ENCODE results near the gene ZNF784. TPM values are rescaled to one million over a fixed set of nuclear protein-coding genes. Genes with fewer than 3 reads are reported as not detected.

The ZNF784 gene
- total and polyA plus RNA-seq, 2 experiments from 2014 or later: 1.3 to 3.0 TPM

DNA sequence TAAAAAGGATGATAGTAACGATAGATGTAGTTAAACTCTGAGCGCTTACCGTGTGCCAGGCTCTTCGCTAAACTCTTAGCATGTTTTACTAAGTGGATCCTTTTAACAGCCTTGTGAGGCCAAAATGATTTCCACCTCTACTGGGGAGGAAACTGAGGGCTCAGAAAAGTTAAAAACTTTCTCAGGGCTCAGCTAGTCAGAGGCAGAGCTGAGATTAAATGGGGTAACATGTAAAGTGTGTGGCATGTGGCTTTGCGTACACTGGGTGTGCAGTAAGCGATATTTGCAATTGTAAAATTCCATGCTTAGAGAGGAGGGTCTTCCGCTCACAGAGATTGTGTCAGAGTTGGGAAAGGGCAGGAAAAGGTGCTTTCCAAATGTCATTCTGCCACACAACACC is 32.2 kb upstream of the ZNF784 start:
- in situ Hi-C loops (cut with MboI): loop anchor here (25.0 kb wide), 1 partner anchor 1194 kb away; the partner anchor contains the start of genes CDC42EP5 and LENG9
- Histone ChIP-seq H3K4me2 (ENCODE audit: unreplicated experiment) (peak overlapping the region; percentile 100), H3K9me2 (ENCODE audit: insufficient read depth) (no peaks in the 10 kb centered on the region), H4K20me1 (ENCODE audit: insufficient read depth) (peaks cover 37% of the 10 kb centered on the region; the same call in 1 of the 2 replicates), H3K27ac (peak overlapping the region; percentile 97), H3K9ac (peak overlapping the region; percentile 98), H3K79me2 (ENCODE audit: insufficient read depth) (peaks cover 66% of the 10 kb centered on the region), H3K4me1 (ENCODE audit: insufficient read depth) (peaks cover 24% of the 10 kb centered on the region), H3K9me3 (ENCODE audit: low read depth) (no peaks in the 10 kb centered on the region), H3F3A (ENCODE audit: insufficient read depth) (peaks cover 8% of the 10 kb centered on the region), H3K4me3 (peak overlapping the region; percentile 98), H3K27me3 (replicated peaks; ENCODE audit: insufficient read depth) (no peaks in the 10 kb centered on the region), H3K36me3 (ENCODE audit: low read depth) (peaks cover 6% of the 10 kb centered on the region; the same call in 1 of the 2 replicates), H2AFZ (no peak overlapping the region)
- WGBS, 2 experiments (ENCODE audit: low coverage in 1 of 2, low lambda C conversion rate in 2 of 2, missing lambda C conversion rate in 2 of 2): 29 to 33% methylated on average over 7 of the region's 7 CpGs
- TF ChIP-seq EZH2 (IDR thresholded peaks at IDR 0.05; ENCODE audit: insufficient read depth, poor library complexity, severe bottlenecking): no peak
- TF ChIP-seq EZH2phosphoT487 (IDR thresholded peaks at IDR 0.05; ENCODE audit: insufficient read depth, low read depth): no peak
- DNase-seq: no peak

GRCh38 chr19:55655648-55656040 is 31.3 kb upstream of the ZNF784 start:
- H3K9ac ChIP-seq: peak overlapping the region; percentile 98

GRCh38 chr19:55654868-55655647 is 30.7 kb upstream of the ZNF784 start, which contains the start of gene U2AF2:
Gene U2AF2 (plus strand): TSS chr19:55655035. CDS start chr19:55655105, 70 bp downstream.
- peaks cover 8% of the 10 kb centered on the region for H3F3A ChIP-seq (ENCODE audit: insufficient read depth)
- H4K20me1 ChIP-seq (ENCODE audit: insufficient read depth): peaks cover 37% of the 10 kb centered on the region; the same call in 1 of the 2 replicates
- WGBS, 2 experiments (ENCODE audit: low coverage in 1 of 2, low lambda C conversion rate in 2 of 2, missing lambda C conversion rate in 2 of 2): 1 to 2% methylated on average over 58 to 61 of the region's 95 CpGs
- H3K36me3 ChIP-seq (ENCODE audit: low read depth): no peaks in the 10 kb centered on the region
- DNase-seq: peak; percentile 95
- no peak for TF ChIP-seq EZH2 (IDR thresholded peaks at IDR 0.05; ENCODE audit: insufficient read depth, poor library complexity, severe bottlenecking)
- TF ChIP-seq EZH2phosphoT487 (IDR thresholded peaks at IDR 0.05; ENCODE audit: insufficient read depth, low read depth): no peak
- H3K79me2 ChIP-seq (ENCODE audit: insufficient read depth): peaks cover 51% of the 10 kb centered on the region
- no peaks in the 10 kb centered on the region for H3K9me3 ChIP-seq (ENCODE audit: low read depth)
- peak within 1 kb of the TSS; percentile 98 for H3K4me3 ChIP-seq
- peak within 1 kb of the TSS; percentile 100 for H3K4me2 ChIP-seq (ENCODE audit: unreplicated experiment)
- H3K9me2 ChIP-seq (ENCODE audit: insufficient read depth): no peaks in the 10 kb centered on the region
- H3K9ac ChIP-seq: peak within 1 kb of the TSS; percentile 98
- peak within 1 kb of the TSS; percentile 97 for H3K27ac ChIP-seq
- H3K27me3 ChIP-seq (replicated peaks; ENCODE audit: insufficient read depth): no peaks in the 10 kb centered on the region
- in situ Hi-C loops (cut with MboI): loop anchor here (25.0 kb wide), 1 partner anchor 1193 kb away; the partner anchor contains the start of genes CDC42EP5 and LENG9
- peak within 1 kb of the TSS; percentile 85 for H2AFZ ChIP-seq
- peaks cover 24% of the 10 kb centered on the region for H3K4me1 ChIP-seq (ENCODE audit: insufficient read depth)

More at GRCh38 chr19:55655648-55656040, 31.3 kb upstream of the ZNF784 start:
- Histone ChIP-seq H3K27me3 (replicated peaks; ENCODE audit: insufficient read depth) (no peaks in the 10 kb centered on the region), H4K20me1 (ENCODE audit: insufficient read depth) (peaks cover 37% of the 10 kb centered on the region; the same call in 1 of the 2 replicates), H3K9me3 (ENCODE audit: low read depth) (no peaks in the 10 kb centered on the region), H3K27ac (peak overlapping the region; percentile 97), H3K36me3 (ENCODE audit: low read depth) (no peaks in the 10 kb centered on the region; the same call in 1 of the 2 replicates), H3F3A (ENCODE audit: insufficient read depth) (peaks cover 8% of the 10 kb centered on the region), H3K9me2 (ENCODE audit: insufficient read depth) (no peaks in the 10 kb centered on the region), H3K4me1 (ENCODE audit: insufficient read depth) (peaks cover 24% of the 10 kb centered on the region), H3K79me2 (ENCODE audit: insufficient read depth) (peaks cover 57% of the 10 kb centered on the region), H2AFZ (peak overlapping the region; percentile 49), H3K4me2 (ENCODE audit: unreplicated experiment) (peak overlapping the region; percentile 100), H3K4me3 (peak overlapping the region; percentile 98)
- DNase-seq: no peak
- TF ChIP-seq EZH2phosphoT487 (IDR thresholded peaks at IDR 0.05; ENCODE audit: insufficient read depth, low read depth) (no peak), EZH2 (IDR thresholded peaks at IDR 0.05; ENCODE audit: insufficient read depth, poor library complexity, severe bottlenecking) (no peak)
- 0 to 1% methylated on average over 19 of the region's 19 CpGs for WGBS, 2 experiments (ENCODE audit: low coverage in 1 of 2, low lambda C conversion rate in 2 of 2, missing lambda C conversion rate in 2 of 2)
- in situ Hi-C loops (cut with MboI): loop anchor here (25.0 kb wide), 1 partner anchor 1193 kb away; the partner anchor contains the start of genes CDC42EP5 and LENG9

DNA sequence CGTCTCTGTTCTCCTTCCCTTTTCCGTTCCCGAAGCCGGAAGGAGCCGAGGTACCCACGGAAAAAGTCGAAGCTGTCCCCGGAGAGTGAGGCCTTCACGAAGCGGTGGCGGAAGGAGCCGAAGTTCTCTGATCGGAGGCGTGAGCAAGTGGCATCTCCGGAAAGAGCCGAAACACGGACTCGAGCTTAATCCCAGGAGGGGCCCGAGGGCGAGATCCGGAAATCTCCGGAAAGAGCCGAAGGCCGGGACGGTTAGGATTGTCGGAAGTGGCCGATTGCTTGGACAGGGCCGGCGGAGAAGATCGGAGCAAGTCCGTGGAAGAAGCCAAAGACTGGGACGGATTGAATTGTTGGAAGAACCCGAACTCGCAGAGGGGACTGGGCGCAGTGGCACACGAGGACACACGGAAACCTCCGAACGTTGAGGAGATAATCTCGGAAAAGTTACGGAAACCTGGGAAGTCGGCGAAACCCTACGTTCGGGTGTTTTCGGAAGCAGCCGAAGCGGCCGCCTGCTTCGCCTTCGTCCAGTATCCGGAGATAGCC is 30.0 kb upstream of the ZNF784 start:
- in situ Hi-C loops (cut with MboI): loop anchor here (25.0 kb wide), 1 partner anchor 1192 kb away; the partner anchor contains the start of genes CDC42EP5 and LENG9
- Histone ChIP-seq H3K4me3 (peak overlapping the region; percentile 98), H3K36me3 (ENCODE audit: low read depth) (no peaks in the 10 kb centered on the region), H2AFZ (peak overlapping the region; percentile 85), H3F3A (ENCODE audit: insufficient read depth) (peaks cover 8% of the 10 kb centered on the region), H3K27ac (peak overlapping the region; percentile 97), H3K4me1 (ENCODE audit: insufficient read depth) (peaks cover 24% of the 10 kb centered on the region), H3K27me3 (replicated peaks; ENCODE audit: insufficient read depth) (no peaks in the 10 kb centered on the region), H3K9ac (peak overlapping the region; percentile 98), H4K20me1 (ENCODE audit: insufficient read depth) (peaks cover 35% of the 10 kb centered on the region; the same call in 1 of the 2 replicates), H3K79me2 (ENCODE audit: insufficient read depth) (peaks cover 44% of the 10 kb centered on the region), H3K9me2 (ENCODE audit: insufficient read depth) (no peaks in the 10 kb centered on the region), H3K9me3 (ENCODE audit: low read depth) (no peaks in the 10 kb centered on the region), H3K4me2 (ENCODE audit: unreplicated experiment) (peak overlapping the region; percentile 73)
- 1% methylated on average over 51 to 52 of the region's 52 CpGs for WGBS, 2 experiments (ENCODE audit: low coverage in 1 of 2, low lambda C conversion rate in 2 of 2, missing lambda C conversion rate in 2 of 2)
- DNase-seq: peak; percentile 100
- TF ChIP-seq EZH2phosphoT487 (IDR thresholded peaks at IDR 0.05; ENCODE audit: insufficient read depth, low read depth) (no peak), EZH2 (IDR thresholded peaks at IDR 0.05; ENCODE audit: insufficient read depth, poor library complexity, severe bottlenecking) (no peak)
